IMR-90 (cell line): ENCODE measurements around the gene POMGNT1. TPM values are rescaled to one million over a fixed set of nuclear protein-coding genes. Genes with fewer than 3 reads are reported as not detected.
A peak's percentile ranks its signal among the peaks of the same experiment; 100 is the strongest.

Source experiments
- ATAC-seq: fragments of 200-7000 bp; cut with Tn5 transposase; 2 replicates; pipeline ENCODE4 v1.9.1; 2020; ENCODE audit warnings: low read depth, mild to moderate bottlenecking, moderate library complexity
- BruUV-seq: library from RNA; stranded (reverse); fragments of 400-500 nt; replicated peaks from 2 replicates; lab custom pipeline; 2021; lab: Mats Ljungman, UMichigan
- CTCF ChIA-PET: fragments of 300-600 bp; formaldehyde crosslinking; extraction: SDS; loops from one replicate; lab custom pipeline; 2021; ENCODE audit warnings: antibody characterized with exemption; lab: Yijun Ruan, JAX
- POLR2A ChIA-PET: fragments of 300-600 bp; sonication (Branson Sonifier 250); formaldehyde crosslinking; loops from one replicate; lab custom pipeline; 2022; ENCODE audit warnings: antibody characterized with exemption; ENCODE audit not compliant: unreplicated experiment; lab: Charles Lee
- DNase-seq: peaks from one replicate; pipeline ENCODE4 v3.0.0; 2013
- H2AFZ ChIP-seq: replicated peaks from 2 replicates; pipeline ENCODE3; 2013; ENCODE audit warnings: low read length, mild to moderate bottlenecking; ENCODE audit not compliant: poor library complexity
- H2AK5ac ChIP-seq: 2 replicates; pipeline ENCODE4 v1.6.1; 2013; ENCODE audit warnings: low read depth, low read length, inconsistent platforms
- H2AK9ac ChIP-seq: replicated peaks from 2 replicates; pipeline ENCODE3; 2013; ENCODE audit warnings: mild to moderate bottlenecking, low read depth, low read length, moderate library complexity; ENCODE audit not compliant: poor library complexity
- H2BK120ac ChIP-seq: 2 replicates; pipeline ENCODE4 v1.6.1; 2013; ENCODE audit warnings: low read depth, low read length, inconsistent platforms
- H2BK15ac ChIP-seq: 3 replicates; pipeline ENCODE4 v1.6.1; 2013; ENCODE audit warnings: low read depth, low read length, inconsistent platforms
- H2BK20ac ChIP-seq: 2 replicates; pipeline ENCODE4 v1.6.1; 2013; ENCODE audit warnings: low read depth, mild to moderate bottlenecking, inconsistent platforms, low read length, moderate library complexity
- H2BK5ac ChIP-seq: 2 replicates; pipeline ENCODE4 v1.6.1; 2013; ENCODE audit warnings: mild to moderate bottlenecking, low read depth, low read length, inconsistent platforms; ENCODE audit not compliant: poor library complexity, severe bottlenecking
- H3K14ac ChIP-seq: replicated peaks from 2 replicates; pipeline ENCODE4 v1.6.1; 2013; ENCODE audit warnings: low read depth, low read length, inconsistent platforms
- H3K18ac ChIP-seq: 2 replicates; pipeline ENCODE4 v1.6.1; 2013; ENCODE audit warnings: low read depth, low read length, control low read depth
- H3K23ac ChIP-seq: 2 replicates; pipeline ENCODE4 v1.6.1; 2013; ENCODE audit warnings: low read depth, low read length, inconsistent platforms
- H3K27ac ChIP-seq: 2 replicates; pipeline ENCODE4 v1.5.1; 2013; ENCODE audit warnings: mild to moderate bottlenecking, control low read depth, low read length; ENCODE audit not compliant: insufficient read depth
- H3K27me3 ChIP-seq: 2 replicates; pipeline ENCODE4 v1.6.1; 2013; ENCODE audit warnings: low read length; ENCODE audit not compliant: control insufficient read depth, insufficient read depth
- H3K36me3 ChIP-seq: 2 replicates; pipeline ENCODE4 v1.6.1; 2013; ENCODE audit warnings: low read length, mixed read lengths; ENCODE audit not compliant: control insufficient read depth, insufficient read depth
- H3K4ac ChIP-seq: 2 replicates; pipeline ENCODE4 v1.6.1; 2013; ENCODE audit warnings: low read depth, low read length, inconsistent platforms
- H3K4me1 ChIP-seq: 2 replicates; pipeline ENCODE4 v1.6.1; 2013; ENCODE audit warnings: low read length, mixed read lengths; ENCODE audit not compliant: control insufficient read depth, insufficient read depth
- H3K4me2 ChIP-seq: 2 replicates; pipeline ENCODE4 v1.6.1; 2013; ENCODE audit warnings: low read depth, mild to moderate bottlenecking, control low read depth, low read length, moderate library complexity
- H3K4me3 ChIP-seq: 2 replicates; pipeline ENCODE4 v1.5.1; 2013; ENCODE audit warnings: low read depth, mild to moderate bottlenecking, control low read depth, low read length, moderate library complexity; ENCODE audit not compliant: insufficient read depth
- H3K56ac ChIP-seq: 2 replicates; pipeline ENCODE4 v1.6.1; 2013; ENCODE audit warnings: low read length, inconsistent platforms; ENCODE audit not compliant: insufficient read depth; ENCODE audit errors: extremely low read depth
- H3K79me1 ChIP-seq, 2 experiments: 2 replicates each; pipeline ENCODE4 v1.6.1; 2013; ENCODE audit warnings: low read length in 2 of 2, inconsistent platforms in 1 of 2, low read depth in 1 of 2
- H3K9ac ChIP-seq: 2 replicates; pipeline ENCODE4 v1.6.1; 2013; ENCODE audit warnings: low read depth, low read length, control low read depth
- H3K9me1 ChIP-seq: 2 replicates; pipeline ENCODE4 v1.6.1; 2013; ENCODE audit warnings: low read length, inconsistent platforms; ENCODE audit not compliant: insufficient read depth
- H3K9me3 ChIP-seq: 2 replicates; pipeline ENCODE4 v1.6.1; 2013; ENCODE audit warnings: low read length; ENCODE audit not compliant: control insufficient read depth, insufficient read depth
- H4K20me1 ChIP-seq: 2 replicates; pipeline ENCODE4 v1.6.1; 2013; ENCODE audit warnings: low read length, inconsistent platforms; ENCODE audit not compliant: insufficient read depth
- H4K5ac ChIP-seq: 2 replicates; pipeline ENCODE4 v1.6.1; 2013; ENCODE audit warnings: mild to moderate bottlenecking, low read depth, low read length, control low read depth
- H4K8ac ChIP-seq, 2 experiments: 2 replicates each; pipeline ENCODE4 v1.6.1; 2013; ENCODE audit warnings: low read depth in 2 of 2, low read length in 2 of 2, control low read depth in 1 of 2, inconsistent platforms in 1 of 2
- H4K91ac ChIP-seq: 2 replicates; pipeline ENCODE4 v1.6.1; 2013; ENCODE audit warnings: low read depth, low read length, inconsistent platforms; ENCODE audit not compliant: insufficient read depth
- RFX5 ChIP-seq: IDR thresholded peaks from 2 replicates; pipeline ENCODE4 v1.8.0; 2012; ENCODE audit warnings: low read depth, mild to moderate bottlenecking, low read length, moderate library complexity
- WGBS, 2 experiments: methylation state at CpG; one replicate each; pipeline versions ENCODE4 v1.1.5 to v1.1.7; 2013; ENCODE audit warnings: missing lambda C conversion rate in 2 of 2; ENCODE audit not compliant: insufficient read length in 1 of 2; ENCODE audit errors: extremely low coverage in 2 of 2; 5-methylcytosine and 5-hydroxymethylcytosine counted together
- dilution Hi-C: fragments of 300-500 bp; cut with HindIII; formaldehyde crosslinking; loops from one replicate; pipeline ENCODE4 v1.14.3; 2018; ENCODE audit warnings: low sequenced_read_pairs; ENCODE audit not compliant: unreplicated experiment
- in situ Hi-C: fragments of 300-500 bp; cut with MboI; formaldehyde crosslinking; loops from 3 replicates; pipeline ENCODE4 v1.14.3; 2019; ENCODE audit warnings: low sequenced_read_pairs, inconsistent platforms, mixed read lengths
- intact Hi-C: fragments of 100-400 bp; cut with micrococcal nuclease; formaldehyde crosslinking; loops from 2 replicates; pipeline ENCODE4 v1.10.0; 2022
- polyA plus RNA-seq, 3 experiments: library from polyadenylated mRNA; depleted of rRNA; stranded (reverse); fragments of >200 nt; gene quantifications; 2 replicates each; pipeline ENCODE4 v1.2.3, GENCODE V29; 2012; ENCODE audit warnings: low replicate concordance in 1 of 3
- total RNA-seq: library from RNA; depleted of rRNA; stranded (reverse); fragments of >200 nt; gene quantifications from 2 replicates; pipeline ENCODE4 v1.2.3, GENCODE V29; 2012

Gene POMGNT1
- total and polyA plus RNA-seq, 2 of the 4 experiments (the other 2 are of a cell fraction), result 54.8 to 65.3 TPM

- Histone ChIP-seq H3K9me3 (no peaks in the 10 kb centered on the region), H3K56ac (no peak overlapping the region), H2AFZ (peak overlapping the region; percentile 77), H3K79me1 (peaks cover 0 to 27% of the 10 kb centered on the region in 2 experiments; a peak in 2 of 4 replicates), H2BK120ac (peak overlapping the region; percentile 57), H3K4me3 (no peak overlapping the region), H4K20me1 (peaks cover 3% of the 10 kb centered on the region; the same call in 1 of the 2 replicates), H3K23ac (peak overlapping the region; percentile 22; the same call in 1 of the 2 replicates), H3K36me3 (peaks cover 50% of the 10 kb centered on the region), H3K27me3 (no peaks in the 10 kb centered on the region), H2AK5ac (peak overlapping the region; percentile 41; the same call in 1 of the 2 replicates), H3K4me1 (peaks cover 9% of the 10 kb centered on the region), H3K14ac (peak overlapping the region; percentile 73), H2BK20ac (peak overlapping the region; percentile 5; the same call in 1 of the 2 replicates), H4K91ac (peak overlapping the region; percentile 10; the same call in 1 of the 2 replicates), H3K9ac (no peak overlapping the region), H3K4ac (peak overlapping the region; percentile 33; the same call in 1 of the 2 replicates), H4K5ac (no peak overlapping the region), H3K9me1 (peaks cover 26% of the 10 kb centered on the region), H2AK9ac (peak overlapping the region; percentile 85), H3K4me2 (peak overlapping the region; percentile 37; the same call in 1 of the 2 replicates), H4K8ac (peak overlapping the region in 1 of 2 experiments; percentile 71; a peak in 1 of 4 replicates), H3K18ac (no peak overlapping the region), H2BK5ac (peak overlapping the region; percentile 73), H2BK15ac (0 out of 3 replicates have a peak overlapping the region, but pooled peaks have one; percentile 6), H3K27ac (peak overlapping the region; percentile 56; the same call in 1 of the 2 replicates)
- TF ChIP-seq RFX5, result no peak
- in situ Hi-C loops (no loop called here), intact Hi-C loops (no loop called here), dilution Hi-C loops (loop anchor here (25.0 kb wide), 1 partner anchor 154 kb away; no protein-coding TSS in a partner anchor)
- ATAC-seq (peak; percentile 77), DNase-seq (peak; percentile 66)
- ChIA-PET POLR2A (interaction anchor here (0.5 kb wide), 1 partner anchor 56 kb away, joined by 6 read pairs; no protein-coding TSS in a partner anchor), CTCF (no interaction called here)
- 30% methylated on average over 2 of the region's 9 CpGs; no CpG with 5 or more reads in 1 of the 2 experiments for WGBS, 2 experiments
- no TSS peak for BruUV-seq
Observed at GRCh38 chr1:46191033-46191701, 7.1 kb downstream of the POMGNT1 start.
